ENCODE data around the gene IL18RAP. TPM values are rescaled to one million over a fixed set of nuclear protein-coding genes. Genes with fewer than 3 reads are reported as not detected.

Gene IL18RAP
- total RNA-seq, 1 experiment from 2014 or later, result not detected

GRCh38 chr2:102451968-102452367 lies 29.0 kb downstream of the IL18RAP start:
- ATAC-seq, result no peak; the same call in 1 of the 2 replicates
- ChIA-PET CTCF (interaction anchor here (0.7 to 2.9 kb wide), 14 partner anchors 9 to 568 kb away, joined by 3 to 16 read pairs (median 4); no protein-coding TSS in a partner anchor), POLR2A (no interaction called here)
- Mint-ChIP-seq H3K27ac (no peak overlapping the region), H3K4me1 (no peaks in the 10 kb centered on the region), H3K4me3 (no peak overlapping the region), H3K36me3 (no peaks in the 10 kb centered on the region), H3K9me3 (peaks cover 7% of the 10 kb centered on the region), H3K27me3 (ENCODE audit: low read depth) (no peaks in the 10 kb centered on the region; the same call in none of the 2 replicates)
- no peak for DNase-seq (ENCODE audit: low spot score)
- TF ChIP-seq, protein P1, sequence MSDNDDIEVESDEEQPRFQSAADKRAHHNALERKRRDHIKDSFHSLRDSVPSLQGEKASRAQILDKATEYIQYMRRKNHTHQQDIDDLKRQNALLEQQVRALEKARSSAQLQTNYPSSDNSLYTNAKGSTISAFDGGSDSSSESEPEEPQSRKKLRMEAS (CRISPR knock-in tag; IDR thresholded peaks at IDR 0.05), result no peak
- no peak for TF ChIP-seq CREB1 (CRISPR knock-in tag; IDR thresholded peaks at IDR 0.05)
- no peak for TF ChIP-seq ZSCAN18 (CRISPR knock-in tag; IDR thresholded peaks at IDR 0.05)
- TF ChIP-seq OVOL2 (CRISPR knock-in tag; IDR thresholded peaks at IDR 0.05; ENCODE audit: borderline replicate concordance), result no peak
- TF ChIP-seq ZNF121 (CRISPR knock-in tag; IDR thresholded peaks at IDR 0.05), result no peak
- no peak for TF ChIP-seq IRF2 (CRISPR knock-in tag; IDR thresholded peaks at IDR 0.05; ENCODE audit: borderline replicate concordance, low read depth)

- no peak overlapping the region for H3K27ac Mint-ChIP-seq
- ChIA-PET POLR2A (no interaction called here), CTCF (interaction anchor here (1.9 to 2.9 kb wide), 2 partner anchors 10 to 213 kb away, joined by 8 to 16 read pairs; no protein-coding TSS in a partner anchor)
- no peak overlapping the region for H3K4me3 Mint-ChIP-seq
- DNase-seq (ENCODE audit: low spot score), result no peak
- TF ChIP-seq, protein P2, sequence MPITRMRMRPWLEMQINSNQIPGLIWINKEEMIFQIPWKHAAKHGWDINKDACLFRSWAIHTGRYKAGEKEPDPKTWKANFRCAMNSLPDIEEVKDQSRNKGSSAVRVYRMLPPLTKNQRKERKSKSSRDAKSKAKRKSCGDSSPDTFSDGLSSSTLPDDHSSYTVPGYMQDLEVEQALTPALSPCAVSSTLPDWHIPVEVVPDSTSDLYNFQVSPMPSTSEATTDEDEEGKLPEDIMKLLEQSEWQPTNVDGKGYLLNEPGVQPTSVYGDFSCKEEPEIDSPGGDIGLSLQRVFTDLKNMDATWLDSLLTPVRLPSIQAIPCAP (CRISPR knock-in tag; IDR thresholded peaks at IDR 0.05), result no peak
- TF ChIP-seq JAZF1 (CRISPR knock-in tag; IDR thresholded peaks at IDR 0.05) (no peak), SMAD4 (CRISPR knock-in tag; IDR thresholded peaks at IDR 0.05) (no peak), ZNF317 (CRISPR knock-in tag; IDR thresholded peaks at IDR 0.05; ENCODE audit: borderline replicate concordance, low read depth) (no peak)
- TF ChIP-seq, protein P3, sequence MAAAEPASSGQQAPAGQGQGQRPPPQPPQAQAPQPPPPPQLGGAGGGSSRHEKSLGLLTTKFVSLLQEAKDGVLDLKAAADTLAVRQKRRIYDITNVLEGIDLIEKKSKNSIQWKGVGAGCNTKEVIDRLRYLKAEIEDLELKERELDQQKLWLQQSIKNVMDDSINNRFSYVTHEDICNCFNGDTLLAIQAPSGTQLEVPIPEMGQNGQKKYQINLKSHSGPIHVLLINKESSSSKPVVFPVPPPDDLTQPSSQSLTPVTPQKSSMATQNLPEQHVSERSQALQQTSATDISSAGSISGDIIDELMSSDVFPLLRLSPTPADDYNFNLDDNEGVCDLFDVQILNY (CRISPR knock-in tag; IDR thresholded peaks at IDR 0.05), result no peak
- ATAC-seq, result no peak
- no peaks in the 10 kb centered on the region; the same call in none of the 2 replicates for H3K27me3 Mint-ChIP-seq (ENCODE audit: low read depth)
- H3K36me3 Mint-ChIP-seq, result no peaks in the 10 kb centered on the region
- H3K9me3 Mint-ChIP-seq, result peaks cover 7% of the 10 kb centered on the region
- H3K4me1 Mint-ChIP-seq, result no peaks in the 10 kb centered on the region
Observed at GRCh38 chr2:102453501-102453900, 30.5 kb downstream of the IL18RAP start.

DNA sequence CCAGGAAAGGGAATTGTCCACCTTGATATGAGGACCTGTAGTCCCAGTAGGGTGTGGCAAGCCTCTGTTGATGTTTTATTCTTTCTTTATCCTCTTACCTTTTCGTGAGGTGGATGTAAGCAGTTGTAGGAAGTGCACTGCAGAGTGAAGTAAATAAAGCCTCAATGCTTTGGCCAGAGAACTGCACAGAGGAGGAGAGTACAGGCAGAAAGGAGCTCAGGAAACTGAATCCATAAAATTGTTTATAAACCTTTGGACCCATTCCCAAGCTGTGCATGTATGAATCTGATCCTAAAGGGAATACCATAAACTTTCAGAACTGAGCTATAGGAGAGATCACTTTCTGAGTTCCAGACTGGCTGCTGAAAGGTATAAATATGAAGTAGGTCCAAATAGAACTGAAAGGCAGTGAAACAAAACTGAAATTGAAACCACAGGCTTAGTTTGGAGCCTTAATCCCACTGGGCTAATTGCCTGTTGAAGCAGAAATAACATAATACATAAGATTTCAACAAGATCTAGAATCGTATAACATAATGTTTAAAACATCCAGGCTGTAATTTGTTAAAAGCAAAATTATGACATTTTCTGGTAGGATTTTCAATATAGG lies 32.2 kb downstream of the IL18RAP start:
- Mint-ChIP-seq H3K4me1 (no peaks in the 10 kb centered on the region), H3K27me3 (ENCODE audit: low read depth) (no peaks in the 10 kb centered on the region; the same call in none of the 2 replicates), H3K9me3 (peaks cover 9% of the 10 kb centered on the region), H3K27ac (no peak overlapping the region), H3K4me3 (no peak overlapping the region), H3K36me3 (no peaks in the 10 kb centered on the region)
- ATAC-seq (no peak), DNase-seq (ENCODE audit: low spot score) (no peak)
- TF ChIP-seq, protein P4, sequence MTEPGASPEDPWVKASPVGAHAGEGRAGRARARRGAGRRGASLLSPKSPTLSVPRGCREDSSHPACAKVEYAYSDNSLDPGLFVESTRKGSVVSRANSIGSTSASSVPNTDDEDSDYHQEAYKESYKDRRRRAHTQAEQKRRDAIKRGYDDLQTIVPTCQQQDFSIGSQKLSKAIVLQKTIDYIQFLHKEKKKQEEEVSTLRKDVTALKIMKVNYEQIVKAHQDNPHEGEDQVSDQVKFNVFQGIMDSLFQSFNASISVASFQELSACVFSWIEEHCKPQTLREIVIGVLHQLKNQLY (CRISPR knock-in tag; IDR thresholded peaks at IDR 0.05), result no peak
- TF ChIP-seq ZNF671 (CRISPR knock-in tag; IDR thresholded peaks at IDR 0.05), result no peak
- TF ChIP-seq, protein P5, sequence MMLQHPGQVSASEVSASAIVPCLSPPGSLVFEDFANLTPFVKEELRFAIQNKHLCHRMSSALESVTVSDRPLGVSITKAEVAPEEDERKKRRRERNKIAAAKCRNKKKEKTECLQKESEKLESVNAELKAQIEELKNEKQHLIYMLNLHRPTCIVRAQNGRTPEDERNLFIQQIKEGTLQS (CRISPR knock-in tag; conservative IDR thresholded peaks at IDR 0.05), result no peak
- TF ChIP-seq, protein P3 (CRISPR knock-in tag; IDR thresholded peaks at IDR 0.05), result no peak
- TF ChIP-seq, protein P6, sequence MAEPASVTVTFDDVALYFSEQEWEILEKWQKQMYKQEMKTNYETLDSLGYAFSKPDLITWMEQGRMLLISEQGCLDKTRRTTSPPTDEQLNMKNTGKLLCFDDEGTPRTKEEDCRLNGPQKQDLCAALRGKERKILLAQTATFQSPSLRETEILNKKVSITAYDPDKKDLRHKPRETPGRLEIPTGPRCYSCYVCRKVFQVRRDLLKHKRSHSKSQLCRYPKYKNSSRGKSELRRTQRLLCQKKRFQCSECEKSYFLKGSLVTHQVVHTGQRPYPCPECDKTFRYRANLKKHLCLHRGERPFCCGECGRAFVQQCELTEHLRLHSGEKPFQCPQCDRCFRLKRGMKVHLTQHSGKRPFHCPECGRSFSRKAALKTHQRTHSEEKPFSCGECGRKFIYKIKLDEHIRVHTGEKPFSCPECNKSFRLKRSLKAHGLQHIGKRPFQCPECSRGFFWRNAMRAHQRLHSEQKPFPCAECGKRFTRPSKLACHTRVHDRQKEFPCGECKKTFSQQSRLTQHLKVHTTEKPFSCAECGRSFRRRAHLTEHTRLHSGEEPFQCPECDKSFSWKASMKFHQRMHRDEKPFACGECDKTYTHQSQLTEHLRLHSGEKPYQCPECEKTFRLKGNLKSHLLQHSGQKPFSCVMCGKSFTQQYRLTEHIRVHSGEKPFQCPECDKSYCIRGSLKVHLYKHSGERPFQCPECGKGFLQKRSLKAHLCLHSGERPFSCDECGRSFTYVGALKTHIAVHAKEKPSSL (CRISPR knock-in tag; conservative IDR thresholded peaks at IDR 0.05), result no peak
- TF ChIP-seq, protein P7, sequence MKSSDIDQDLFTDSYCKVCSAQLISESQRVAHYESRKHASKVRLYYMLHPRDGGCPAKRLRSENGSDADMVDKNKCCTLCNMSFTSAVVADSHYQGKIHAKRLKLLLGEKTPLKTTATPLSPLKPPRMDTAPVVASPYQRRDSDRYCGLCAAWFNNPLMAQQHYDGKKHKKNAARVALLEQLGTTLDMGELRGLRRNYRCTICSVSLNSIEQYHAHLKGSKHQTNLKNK (CRISPR knock-in tag; IDR thresholded peaks at IDR 0.05), result no peak
- TF ChIP-seq NR1H2 (CRISPR knock-in tag; IDR thresholded peaks at IDR 0.05), result no peak
- TF ChIP-seq FOXK1 (CRISPR knock-in tag; IDR thresholded peaks at IDR 0.05), result no peak
- TF ChIP-seq CDX4 (CRISPR knock-in tag; IDR thresholded peaks at IDR 0.05; ENCODE audit: borderline replicate concordance), result no peak
- no peak for TF ChIP-seq IRF2 (CRISPR knock-in tag; IDR thresholded peaks at IDR 0.05; ENCODE audit: borderline replicate concordance, low read depth)
- POLR2A ChIA-PET, result no interaction called here
- CTCF ChIA-PET, result no interaction called here

Measured in WTC11 (cell line).